Measurements from ENCODE around the gene JCAD. TPM values are rescaled to one million over a fixed set of nuclear protein-coding genes. Genes with fewer than 3 reads are reported as not detected.

Gene JCAD
- polyA plus RNA-seq, 1 of the 3 experiments (the other 2 are of a cell fraction), result 19.0 TPM

GRCh38 chr10:30091136-30091535, 31.8 kb upstream of the JCAD start:
- CTCF ChIA-PET, result no interaction called here
- Histone ChIP-seq H3K27ac (ENCODE audit: low read depth in 2 of 2, low read length in 1 of 2) (no peak overlapping the region), H3K36me3 (replicated peaks in 1 of 2; ENCODE audit: control insufficient read depth in 1 of 2, insufficient read depth in 2 of 2, low read length in 1 of 2) (no peaks in the 10 kb centered on the region), H3K9me3 (no peaks in the 10 kb centered on the region), H4K20me1 (ENCODE audit: insufficient read depth) (no peaks in the 10 kb centered on the region), H3K4me2 (no peak overlapping the region), H3K4me1 (ENCODE audit: control insufficient read depth in 1 of 2, insufficient read depth in 2 of 2, low read depth in 1 of 2, low read length in 1 of 2) (peaks cover 0 to 17% of the 10 kb centered on the region in 2 experiments; a peak in 1 of 4 replicates), H3K9ac (no peak overlapping the region), H3K27me3 (ENCODE audit: insufficient read depth) (no peaks in the 10 kb centered on the region), H3K4me3 (ENCODE audit: low read depth in 2 of 2, low read length in 1 of 2) (no peak overlapping the region), H3K79me2 (ENCODE audit: insufficient read depth) (no peaks in the 10 kb centered on the region), H3K9me2 (no peaks in the 10 kb centered on the region), H2AFZ (ENCODE audit: low read depth) (no peak overlapping the region), H3F3A (replicated peaks; ENCODE audit: insufficient read depth) (peaks cover 26% of the 10 kb centered on the region)
- DNase-seq, result no peak
- TF ChIP-seq NFIC (IDR thresholded peaks at IDR 0.05; ENCODE audit: borderline replicate concordance), result no peak
- WGBS (ENCODE audit: low lambda C conversion rate), result 85% methylated on average over 4 of the region's 4 CpGs
- POLR2A ChIA-PET, result no interaction called here

- 79% methylated on average over 3 of the region's 3 CpGs for WGBS (ENCODE audit: low lambda C conversion rate)
- TF ChIP-seq RCOR1 (IDR thresholded peaks at IDR 0.05; ENCODE audit: low read length), result no peak
These were observed 28.8 kb upstream of the JCAD start for GRCh38 chr10:30088178-30088577.

GRCh38 chr10:30083934-30084333, 24.5 kb upstream of the JCAD start:
- Histone ChIP-seq H3K9me3 (no peaks in the 10 kb centered on the region), H3K9me2 (no peaks in the 10 kb centered on the region), H3F3A (replicated peaks; ENCODE audit: insufficient read depth) (no peaks in the 10 kb centered on the region), H3K27ac (ENCODE audit: low read depth in 2 of 2, low read length in 1 of 2) (no peak overlapping the region), H3K4me2 (no peak overlapping the region), H3K9ac (no peak overlapping the region), H3K4me3 (ENCODE audit: low read depth in 2 of 2, low read length in 1 of 2) (no peak overlapping the region), H3K27me3 (ENCODE audit: insufficient read depth) (no peaks in the 10 kb centered on the region), H3K4me1 (ENCODE audit: control insufficient read depth in 1 of 2, insufficient read depth in 2 of 2, low read depth in 1 of 2, low read length in 1 of 2) (peaks cover 0 to 18% of the 10 kb centered on the region in 2 experiments; a peak in 1 of 4 replicates), H3K36me3 (replicated peaks in 1 of 2; ENCODE audit: control insufficient read depth in 1 of 2, insufficient read depth in 2 of 2, low read length in 1 of 2) (no peaks in the 10 kb centered on the region), H4K20me1 (ENCODE audit: insufficient read depth) (no peaks in the 10 kb centered on the region), H3K79me2 (ENCODE audit: insufficient read depth) (no peaks in the 10 kb centered on the region), H2AFZ (ENCODE audit: low read depth) (no peak overlapping the region)
- ChIA-PET CTCF (no interaction called here), POLR2A (no interaction called here)
- no peak for DNase-seq
- WGBS (ENCODE audit: low lambda C conversion rate), result 61% methylated on average over 1 of the region's 1 CpG
- no peak for TF ChIP-seq MXI1 (IDR thresholded peaks at IDR 0.05; ENCODE audit: low read depth, low read length)
- no peak for TF ChIP-seq USF2 (IDR thresholded peaks at IDR 0.05; ENCODE audit: borderline replicate concordance, low read depth, low read length)
- TF ChIP-seq RXRA (IDR thresholded peaks at IDR 0.05; ENCODE audit: borderline replicate concordance, low read depth), result no peak
- TF ChIP-seq EP300 (IDR thresholded peaks at IDR 0.05; ENCODE audit: borderline replicate concordance in 1 of 2, low read depth in 1 of 2, low read length in 1 of 2), result no peak
- no peak for TF ChIP-seq POLR2AphosphoS5 (IDR thresholded peaks at IDR 0.05; ENCODE audit: low read depth, low read length)
- TF ChIP-seq CTCF (IDR thresholded peaks at IDR 0.05), result no peak
- TF ChIP-seq ZBTB33 (IDR thresholded peaks at IDR 0.05; ENCODE audit: borderline replicate concordance, low read depth), result no peak
- TF ChIP-seq RCOR1 (IDR thresholded peaks at IDR 0.05; ENCODE audit: low read length), result no peak
- TF ChIP-seq NFIC (IDR thresholded peaks at IDR 0.05; ENCODE audit: borderline replicate concordance), result no peak
- TF ChIP-seq REST (IDR thresholded peaks at IDR 0.05; ENCODE audit: low read depth, low read length), result no peak
- TF ChIP-seq MEF2A (IDR thresholded peaks at IDR 0.05; ENCODE audit: borderline replicate concordance, low read depth), result no peak
- no peak for TF ChIP-seq SIN3A (IDR thresholded peaks at IDR 0.05; ENCODE audit: borderline replicate concordance, low read depth, low read length)
- no peak for TF ChIP-seq FOSL2 (IDR thresholded peaks at IDR 0.05; ENCODE audit: borderline replicate concordance, low read depth)

More at GRCh38 chr10:30088178-30088577, 28.8 kb upstream of the JCAD start:
- H3K9me2 ChIP-seq, result no peaks in the 10 kb centered on the region
- no peak overlapping the region for H3K4me3 ChIP-seq (ENCODE audit: low read depth in 2 of 2, low read length in 1 of 2)
- no peaks in the 10 kb centered on the region for H3K9me3 ChIP-seq
- H3K36me3 ChIP-seq (replicated peaks in 1 of 2; ENCODE audit: control insufficient read depth in 1 of 2, insufficient read depth in 2 of 2, low read length in 1 of 2), result no peaks in the 10 kb centered on the region
- H2AFZ ChIP-seq (ENCODE audit: low read depth), result no peak overlapping the region
- H3K79me2 ChIP-seq (ENCODE audit: insufficient read depth), result no peaks in the 10 kb centered on the region
- DNase-seq, result no peak
- H3K4me2 ChIP-seq, result no peak overlapping the region
- peaks cover 0 to 17% of the 10 kb centered on the region in 2 experiments; a peak in 1 of 4 replicates for H3K4me1 ChIP-seq (ENCODE audit: control insufficient read depth in 1 of 2, insufficient read depth in 2 of 2, low read depth in 1 of 2, low read length in 1 of 2)
- no peak overlapping the region for H3K9ac ChIP-seq
- H3F3A ChIP-seq (replicated peaks; ENCODE audit: insufficient read depth), result peaks cover 19% of the 10 kb centered on the region
- H4K20me1 ChIP-seq (ENCODE audit: insufficient read depth), result no peaks in the 10 kb centered on the region
- H3K27me3 ChIP-seq (ENCODE audit: insufficient read depth), result no peaks in the 10 kb centered on the region
- H3K27ac ChIP-seq (ENCODE audit: low read depth in 2 of 2, low read length in 1 of 2), result no peak overlapping the region; a peak in 1 of 4 replicates
- ChIA-PET CTCF (no interaction called here), POLR2A (no interaction called here)
